Panc1 (cell line): ENCODE measurements around the gene APP.

ENCODE experiments used
- CTCF ChIP-seq: fragments of 450-650 bp; IDR thresholded peaks from 2 replicates; pipeline ENCODE4 v1.5.1; 2017; ENCODE audit warnings: mild to moderate bottlenecking
- POLR2AphosphoS5 ChIP-seq: IDR thresholded peaks from 2 replicates; pipeline ENCODE4 v1.6.1; 2012; ENCODE audit warnings: mild to moderate bottlenecking, low read depth, low read length, moderate library complexity
- SIN3A ChIP-seq: IDR thresholded peaks from 2 replicates; pipeline ENCODE4 v1.6.1; 2012; ENCODE audit warnings: low read depth, mild to moderate bottlenecking, low read length, moderate library complexity, borderline replicate concordance; ENCODE audit not compliant: insufficient read depth

GRCh38 chr21:25927195-25927880, 243.2 kb downstream of the APP start:
- TF ChIP-seq CTCF (no peak), POLR2AphosphoS5 (no peak), SIN3A (no peak)
